SK-N-SH (cell line): ENCODE measurements around the gene BSN.

Experiments
- TEAD4 ChIP-seq: IDR thresholded peaks from 2 replicates; pipeline ENCODE4 v1.4.0; 2012; ENCODE audit warnings: mild to moderate bottlenecking, borderline replicate concordance; ENCODE audit not compliant: insufficient read depth
- TF ChIP-seq, protein P1 (sequence below): fragments of 200-600 bp; sonication (generic); IDR thresholded peaks from 2 replicates; pipeline ENCODE4 v1.6.1; 2017; ENCODE audit warnings: antibody characterized with exemption, mild to moderate bottlenecking, moderate library complexity

DNA sequence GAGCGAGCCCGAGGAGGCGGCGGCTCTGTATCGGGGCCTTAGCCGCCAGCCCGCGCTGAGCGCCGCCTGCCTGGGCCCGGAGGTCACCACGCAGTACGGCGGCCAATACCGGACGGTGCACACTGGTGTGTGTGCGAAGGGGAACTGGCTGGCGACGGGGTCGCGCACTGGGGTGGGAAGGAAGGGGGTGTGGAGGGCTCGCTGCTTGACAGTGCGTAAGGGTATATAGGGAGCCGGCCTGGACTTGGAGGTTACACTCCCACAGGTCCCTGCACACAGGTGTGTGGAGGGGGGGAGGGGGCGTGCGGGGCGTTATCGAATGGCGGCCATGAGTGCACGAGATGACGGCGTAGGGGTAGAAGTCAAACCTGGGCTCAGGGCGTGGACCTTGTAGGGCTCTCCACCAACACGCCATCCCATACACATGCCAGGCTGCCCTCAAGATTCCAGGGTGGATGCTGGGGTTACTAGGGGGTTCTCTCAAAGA is 120.3 kb downstream of the BSN start:
- no peak for TF ChIP-seq TEAD4
- TF ChIP-seq, protein P1, sequence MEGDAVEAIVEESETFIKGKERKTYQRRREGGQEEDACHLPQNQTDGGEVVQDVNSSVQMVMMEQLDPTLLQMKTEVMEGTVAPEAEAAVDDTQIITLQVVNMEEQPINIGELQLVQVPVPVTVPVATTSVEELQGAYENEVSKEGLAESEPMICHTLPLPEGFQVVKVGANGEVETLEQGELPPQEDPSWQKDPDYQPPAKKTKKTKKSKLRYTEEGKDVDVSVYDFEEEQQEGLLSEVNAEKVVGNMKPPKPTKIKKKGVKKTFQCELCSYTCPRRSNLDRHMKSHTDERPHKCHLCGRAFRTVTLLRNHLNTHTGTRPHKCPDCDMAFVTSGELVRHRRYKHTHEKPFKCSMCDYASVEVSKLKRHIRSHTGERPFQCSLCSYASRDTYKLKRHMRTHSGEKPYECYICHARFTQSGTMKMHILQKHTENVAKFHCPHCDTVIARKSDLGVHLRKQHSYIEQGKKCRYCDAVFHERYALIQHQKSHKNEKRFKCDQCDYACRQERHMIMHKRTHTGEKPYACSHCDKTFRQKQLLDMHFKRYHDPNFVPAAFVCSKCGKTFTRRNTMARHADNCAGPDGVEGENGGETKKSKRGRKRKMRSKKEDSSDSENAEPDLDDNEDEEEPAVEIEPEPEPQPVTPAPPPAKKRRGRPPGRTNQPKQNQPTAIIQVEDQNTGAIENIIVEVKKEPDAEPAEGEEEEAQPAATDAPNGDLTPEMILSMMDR: no peak
